K562 treated with DMSO at 1 percent for 4 hours (cell line): ENCODE results near the gene MRPL24. TPM values are rescaled to one million over a fixed set of nuclear protein-coding genes. Genes with fewer than 3 reads are reported as not detected.

ENCODE experiments used
- total RNA-seq: library from RNA; unstranded; fragments of 300-600 nt; gene quantifications from 2 replicates; pipeline ENCODE4 v1.2.3, GENCODE V29; 2022; ENCODE audit not compliant: insufficient read depth

MRPL24 gene
- 19.0 and 38.5 TPM in 2 replicates for total RNA-seq

GRCh38 chr1:156740741-156741480 lies at the start of gene MRPL24:
MRPL24 (minus strand) TSS chr1:156741088; CDS start chr1:156738704, 2,384 bp downstream.

GRCh38 chr1:156767101-156767878 lies 26.4 kb upstream of the MRPL24 start, which contains the start of gene PRCC:
PRCC (plus strand) TSS chr1:156767535; CDS start chr1:156767772, 237 bp downstream.

GRCh38 chr1:156751451-156751756 lies 10.5 kb upstream of the MRPL24 start, which contains the start of gene HDGF:
HDGF (minus strand) TSS chr1:156751675; CDS start chr1:156751429, 246 bp downstream.

GRCh38 chr1:156728599-156729462 lies 12.1 kb downstream of the MRPL24 start, which contains the start of gene ISG20L2:
ISG20L2 (minus strand) TSS chr1:156728766; CDS start chr1:156727652, 1,114 bp downstream.

GRCh38 chr1:156727926-156728598 lies 12.8 kb downstream of the MRPL24 start, which contains the start of gene METTL25B:
METTL25B (plus strand) TSS chr1:156728469; CDS start chr1:156729105, 636 bp downstream.

GRCh38 chr1:156705321-156705917 lies 35.5 kb downstream of the MRPL24 start, which contains the start of gene CRABP2:
CRABP2 (minus strand) TSS chr1:156705583; CDS start chr1:156705446, 137 bp downstream.

Other genes starting within 250 kb of the MRPL24 start
- 11.7 and 13.0 TPM in 2 replicates for gene MEF2D, start 240.3 kb downstream of the MRPL24 start, total RNA-seq
- gene IQGAP3, start 168.5 kb downstream of the MRPL24 start, total RNA-seq = 20.0 and 21.0 TPM in 2 replicates
- not detected in 2 replicates for gene TTC24, start 161.4 kb downstream of the MRPL24 start, total RNA-seq
- gene NAXE, start 149.3 kb downstream of the MRPL24 start, total RNA-seq = 119 TPM in 2 replicates
- gene GPATCH4, start 139.6 kb downstream of the MRPL24 start, total RNA-seq = 8.8 and 9.0 TPM in 2 replicates
- gene HAPLN2, start 121.7 kb downstream of the MRPL24 start, total RNA-seq = 1.2 and 3.3 TPM in 2 replicates
- 0.21 TPM in 1 of 2 replicates, not detected in the other for gene BCAN, start 99.0 kb downstream of the MRPL24 start, total RNA-seq
- gene NES, start 63.7 kb downstream of the MRPL24 start, total RNA-seq = 7.0 and 9.8 TPM in 2 replicates
- 7.7 TPM in 1 of 2 replicates, not detected in the other for gene CRABP2, start 35.5 kb downstream of the MRPL24 start, total RNA-seq
- gene METTL25B, start 12.6 kb downstream of the MRPL24 start, total RNA-seq = 47.9 and 64.7 TPM in 2 replicates
- 22.0 and 28.4 TPM in 2 replicates for gene ISG20L2, start 12.3 kb downstream of the MRPL24 start, total RNA-seq
- 188 and 194 TPM in 2 replicates for gene HDGF, start 10.6 kb upstream of the MRPL24 start, total RNA-seq
- 63.4 and 86.4 TPM in 2 replicates for gene PRCC, start 26.4 kb upstream of the MRPL24 start, total RNA-seq
- 13.2 and 17.8 TPM in 2 replicates for gene SH2D2A, start 75.8 kb upstream of the MRPL24 start, total RNA-seq
- 0.42 TPM in 1 of 2 replicates, not detected in the other for gene INSRR, start 118.0 kb upstream of the MRPL24 start, total RNA-seq
- gene NTRK1, start 119.8 kb upstream of the MRPL24 start, total RNA-seq = 78.1 and 86.1 TPM in 2 replicates
- 1.2 and 3.2 TPM in 2 replicates for gene PEAR1, start 152.6 kb upstream of the MRPL24 start, total RNA-seq
- gene LRRC71, start 179.5 kb upstream of the MRPL24 start, total RNA-seq = not detected in 2 replicates